ENCODE measurements around the gene RCAN2.

- TF ChIP-seq SIN3A (IDR thresholded peaks at IDR 0.05; ENCODE audit: borderline replicate concordance, insufficient read depth, low read length) = no peak
- no peak for TF ChIP-seq POLR2AphosphoS5 (IDR thresholded peaks at IDR 0.05; ENCODE audit: low read depth, low read length)
- TF ChIP-seq REST (IDR thresholded peaks at IDR 0.05; ENCODE audit: insufficient read depth in 1 of 2, low read depth in 2 of 2, low read length in 2 of 2) = no peak
- no peak for TF ChIP-seq TAF1 (IDR thresholded peaks at IDR 0.05; ENCODE audit: borderline replicate concordance, insufficient read depth, low read length)
Observed at GRCh38 chr6:46271728-46272127, 219.5 kb downstream of the RCAN2 start.

Measured in PFSK-1 (cell line).